Activated naive CD8-positive, alpha-beta T cell treated with anti-CD3 and anti-CD28 coated beads for 36 hours (primary cell): Measurements from ENCODE around the gene ZNF575. TPM values are rescaled to one million over a fixed set of nuclear protein-coding genes. Genes with fewer than 3 reads are reported as not detected.

Experiments used
- DNase-seq: peaks from one replicate; pipeline ENCODE4 v3.0.0; 2021
- H3K27ac Mint-ChIP-seq: one replicate; pipeline ENCODE4 v1.8.0; 2022; ENCODE audit warnings: mild to moderate bottlenecking, moderate library complexity, mixed read lengths
- H3K27me3 Mint-ChIP-seq: one replicate; pipeline ENCODE4 v1.8.0; 2022; ENCODE audit warnings: mild to moderate bottlenecking, mixed read lengths
- H3K36me3 Mint-ChIP-seq: one replicate; pipeline ENCODE4 v1.8.0; 2021; ENCODE audit warnings: mild to moderate bottlenecking, mixed read lengths
- H3K4me1 Mint-ChIP-seq: one replicate; pipeline ENCODE4 v1.8.0; 2021; ENCODE audit warnings: mixed read lengths
- H3K4me3 Mint-ChIP-seq: one replicate; pipeline ENCODE4 v1.8.0; 2022; ENCODE audit warnings: mild to moderate bottlenecking, moderate library complexity, mixed read lengths
- H3K9me3 Mint-ChIP-seq: one replicate; pipeline ENCODE4 v1.8.0; 2022; ENCODE audit warnings: mixed read lengths
- total RNA-seq, 2 experiments: library from RNA; stranded (reverse); gene quantifications; one replicate each; pipeline ENCODE4 v1.2.3, GENCODE V29; 2021

ZNF575 gene
- total RNA-seq, 2 experiments from 2014 or later = 2.0 to 2.2 TPM

GRCh38 chr19:43563816-43564457 is 30.9 kb downstream of the ZNF575 start:
- Mint-ChIP-seq H3K27ac (peak overlapping the region; percentile 84), H3K9me3 (peaks cover 3% of the 10 kb centered on the region), H3K4me3 (no peak overlapping the region), H3K27me3 (no peaks in the 10 kb centered on the region), H3K36me3 (peaks cover 37% of the 10 kb centered on the region), H3K4me1 (peaks cover 46% of the 10 kb centered on the region)
- no peak for DNase-seq

DNA sequence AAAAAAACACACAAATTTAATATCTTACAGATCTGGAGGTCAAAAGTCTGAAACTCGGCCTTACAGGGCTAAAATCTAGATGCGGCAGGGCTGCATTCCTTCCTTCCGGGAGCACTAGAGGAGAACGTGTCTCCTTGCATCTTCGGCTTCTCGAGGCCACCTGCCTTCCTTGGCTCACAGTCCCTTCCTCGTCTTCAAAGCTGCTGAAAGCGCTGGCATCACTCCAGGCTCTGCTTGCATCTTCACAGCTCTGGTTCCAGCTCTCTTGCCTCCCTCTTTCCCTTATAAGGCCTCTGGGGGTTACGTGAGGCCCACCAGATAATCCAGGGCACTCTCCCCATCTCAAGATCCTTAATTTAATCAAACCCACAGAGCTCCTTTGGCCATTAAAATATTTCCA is 31.8 kb downstream of the ZNF575 start:
- no peak for DNase-seq
- H3K27ac Mint-ChIP-seq = peak overlapping the region; percentile 62
- H3K4me1 Mint-ChIP-seq = peaks cover 49% of the 10 kb centered on the region
- H3K4me3 Mint-ChIP-seq = no peak overlapping the region
- H3K9me3 Mint-ChIP-seq = peaks cover 3% of the 10 kb centered on the region
- H3K27me3 Mint-ChIP-seq = no peaks in the 10 kb centered on the region
- peaks cover 37% of the 10 kb centered on the region for H3K36me3 Mint-ChIP-seq

- DNase-seq = no peak
- no peaks in the 10 kb centered on the region for H3K27me3 Mint-ChIP-seq
- no peaks in the 10 kb centered on the region for H3K9me3 Mint-ChIP-seq
- H3K27ac Mint-ChIP-seq = peak overlapping the region; percentile 34
- no peak overlapping the region for H3K4me3 Mint-ChIP-seq
- no peaks in the 10 kb centered on the region for H3K36me3 Mint-ChIP-seq
- H3K4me1 Mint-ChIP-seq = peaks cover 23% of the 10 kb centered on the region
These were observed 36.7 kb downstream of the ZNF575 start for GRCh38 chr19:43569657-43570056.

GRCh38 chr19:43570174-43570791 is 37.3 kb downstream of the ZNF575 start:
- no peak for DNase-seq
- Mint-ChIP-seq H3K4me1 (peaks cover 21% of the 10 kb centered on the region), H3K27me3 (no peaks in the 10 kb centered on the region), H3K4me3 (no peak overlapping the region), H3K36me3 (peaks cover 2% of the 10 kb centered on the region), H3K27ac (peak overlapping the region; percentile 34), H3K9me3 (no peaks in the 10 kb centered on the region)

GRCh38 chr19:43572171-43572588 is 39.2 kb downstream of the ZNF575 start:
- no peaks in the 10 kb centered on the region for H3K9me3 Mint-ChIP-seq
- H3K4me3 Mint-ChIP-seq = no peak overlapping the region
- no peak overlapping the region for H3K27ac Mint-ChIP-seq
- DNase-seq = no peak
- no peaks in the 10 kb centered on the region for H3K27me3 Mint-ChIP-seq
- H3K36me3 Mint-ChIP-seq = peaks cover 2% of the 10 kb centered on the region
- H3K4me1 Mint-ChIP-seq = peaks cover 30% of the 10 kb centered on the region

GRCh38 chr19:43574424-43575155 is 41.6 kb downstream of the ZNF575 start:
- Mint-ChIP-seq H3K27ac (peak overlapping the region; percentile 90), H3K4me1 (peaks cover 37% of the 10 kb centered on the region), H3K27me3 (no peaks in the 10 kb centered on the region), H3K4me3 (peak overlapping the region; percentile 95), H3K36me3 (peaks cover 8% of the 10 kb centered on the region), H3K9me3 (no peaks in the 10 kb centered on the region)
- no peak for DNase-seq

GRCh38 chr19:43575156-43575950 is 42.4 kb downstream of the ZNF575 start, which contains the start of the genes PINLYP and XRCC1:
PINLYP (plus strand) TSS chr19:43575801; CDS start chr19:43577192, 1,391 bp downstream.
XRCC1 (minus strand) TSS chr19:43575527; CDS start chr19:43575458, 69 bp downstream.
- Mint-ChIP-seq H3K4me3 (peak within 1 kb of the TSS; percentile 95), H3K4me1 (peaks cover 36% of the 10 kb centered on the region), H3K36me3 (peaks cover 8% of the 10 kb centered on the region), H3K9me3 (no peaks in the 10 kb centered on the region), H3K27ac (peak within 1 kb of the TSS; percentile 90), H3K27me3 (no peaks in the 10 kb centered on the region)
- peak; percentile 97 for DNase-seq

DNA sequence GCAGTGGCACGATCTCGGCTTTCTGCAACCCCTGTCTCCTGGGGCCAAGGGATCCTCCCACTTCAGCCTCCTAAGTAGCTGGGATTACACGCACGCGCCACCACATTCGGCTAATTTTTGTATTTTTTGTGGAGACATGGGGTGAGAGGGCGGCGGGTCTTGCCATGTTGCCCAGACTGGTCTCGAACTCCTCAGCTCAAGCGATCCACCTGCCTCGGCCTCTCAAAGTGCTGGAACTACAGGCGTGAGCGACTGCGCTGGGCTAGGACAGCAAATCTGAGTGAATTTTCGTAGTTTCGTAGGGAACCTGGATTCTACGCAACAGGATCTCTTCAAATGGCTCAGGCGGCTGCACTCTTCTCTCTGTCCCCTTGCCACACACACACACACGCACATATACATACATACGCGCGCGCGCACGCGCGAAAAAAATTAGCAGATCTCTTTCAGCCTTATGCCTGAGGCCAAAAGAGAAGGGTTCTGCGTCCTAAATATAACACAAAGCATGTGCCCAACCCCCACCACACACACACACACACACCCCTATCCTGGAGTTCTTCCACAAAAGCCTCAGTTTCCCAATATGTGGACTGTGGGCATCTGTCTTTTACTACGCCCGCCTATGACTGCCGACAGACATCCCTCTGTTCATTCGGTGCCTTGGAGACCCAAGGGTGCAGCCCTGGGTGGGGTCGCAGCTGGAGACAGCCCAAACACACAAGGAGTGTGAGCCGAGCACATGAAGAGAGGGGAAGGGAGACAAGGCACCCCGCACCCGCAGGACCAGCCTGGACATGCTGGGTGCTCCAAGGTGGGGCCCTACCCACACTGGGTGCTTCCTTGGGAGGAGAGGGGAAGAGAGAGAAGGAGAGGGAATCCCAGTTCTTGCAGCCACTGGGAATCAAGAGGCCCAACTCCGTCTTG is 43.2 kb downstream of the ZNF575 start:
- no peaks in the 10 kb centered on the region for H3K27me3 Mint-ChIP-seq
- no peak for DNase-seq
- H3K9me3 Mint-ChIP-seq = no peaks in the 10 kb centered on the region
- H3K27ac Mint-ChIP-seq = peak overlapping the region; percentile 69
- H3K4me3 Mint-ChIP-seq = peak overlapping the region; percentile 63
- H3K4me1 Mint-ChIP-seq = peaks cover 37% of the 10 kb centered on the region
- H3K36me3 Mint-ChIP-seq = peaks cover 8% of the 10 kb centered on the region

DNA sequence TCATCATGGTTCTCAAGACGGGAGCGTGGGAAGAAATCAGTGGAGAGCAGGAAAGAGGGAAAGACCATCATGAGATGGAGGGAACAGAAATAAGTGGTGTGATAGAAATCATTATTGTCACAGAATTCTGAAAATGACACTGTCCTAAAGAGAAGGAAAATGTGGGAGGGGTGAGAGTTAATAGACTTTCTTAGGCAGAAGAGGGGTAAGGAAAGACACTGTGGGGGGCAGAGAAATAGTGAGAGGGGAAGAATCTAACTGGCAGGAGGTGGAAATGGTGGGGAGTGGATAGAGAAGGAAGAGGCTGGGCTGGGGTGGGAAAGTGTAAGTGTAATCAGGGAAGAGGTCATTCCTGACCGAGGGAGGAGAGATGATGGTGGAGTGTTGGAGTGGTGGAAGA is 45.8 kb downstream of the ZNF575 start:
- peaks cover 8% of the 10 kb centered on the region for H3K36me3 Mint-ChIP-seq
- H3K4me1 Mint-ChIP-seq = peaks cover 36% of the 10 kb centered on the region
- H3K27ac Mint-ChIP-seq = no peak overlapping the region
- H3K4me3 Mint-ChIP-seq = peak overlapping the region; percentile 85
- no peaks in the 10 kb centered on the region for H3K27me3 Mint-ChIP-seq
- no peaks in the 10 kb centered on the region for H3K9me3 Mint-ChIP-seq
- DNase-seq = no peak

DNA sequence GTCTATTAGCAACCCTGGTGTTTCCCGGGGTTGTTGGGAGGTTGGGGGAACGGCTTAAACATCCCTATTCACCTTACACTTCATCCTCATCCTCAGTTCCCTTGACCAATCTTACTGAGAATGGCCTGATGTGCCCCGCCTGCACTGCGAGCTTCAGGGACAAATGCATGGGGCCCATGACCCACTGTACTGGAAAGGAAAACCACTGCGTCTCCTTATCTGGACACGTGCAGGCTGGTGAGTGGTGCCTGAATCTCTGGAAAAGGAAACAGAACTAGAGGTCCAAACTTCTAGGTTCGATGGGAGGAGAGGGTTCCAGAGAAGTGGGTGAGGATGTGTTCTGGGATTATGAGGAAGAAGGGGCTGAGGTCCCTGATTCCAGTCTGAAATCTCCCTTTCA is 48.5 kb downstream of the ZNF575 start:
- peak overlapping the region; percentile 49 for H3K4me3 Mint-ChIP-seq
- H3K27me3 Mint-ChIP-seq = no peaks in the 10 kb centered on the region
- H3K9me3 Mint-ChIP-seq = no peaks in the 10 kb centered on the region
- H3K36me3 Mint-ChIP-seq = peaks cover 24% of the 10 kb centered on the region
- peak overlapping the region; percentile 86 for H3K27ac Mint-ChIP-seq
- no peak for DNase-seq
- H3K4me1 Mint-ChIP-seq = peaks cover 28% of the 10 kb centered on the region

GRCh38 chr19:43582495-43582894 is 49.5 kb downstream of the ZNF575 start:
- H3K4me3 Mint-ChIP-seq = no peak overlapping the region
- no peak for DNase-seq
- no peak overlapping the region for H3K27ac Mint-ChIP-seq
- H3K4me1 Mint-ChIP-seq = peaks cover 24% of the 10 kb centered on the region
- H3K9me3 Mint-ChIP-seq = no peaks in the 10 kb centered on the region
- H3K27me3 Mint-ChIP-seq = no peaks in the 10 kb centered on the region
- H3K36me3 Mint-ChIP-seq = peaks cover 24% of the 10 kb centered on the region

DNA sequence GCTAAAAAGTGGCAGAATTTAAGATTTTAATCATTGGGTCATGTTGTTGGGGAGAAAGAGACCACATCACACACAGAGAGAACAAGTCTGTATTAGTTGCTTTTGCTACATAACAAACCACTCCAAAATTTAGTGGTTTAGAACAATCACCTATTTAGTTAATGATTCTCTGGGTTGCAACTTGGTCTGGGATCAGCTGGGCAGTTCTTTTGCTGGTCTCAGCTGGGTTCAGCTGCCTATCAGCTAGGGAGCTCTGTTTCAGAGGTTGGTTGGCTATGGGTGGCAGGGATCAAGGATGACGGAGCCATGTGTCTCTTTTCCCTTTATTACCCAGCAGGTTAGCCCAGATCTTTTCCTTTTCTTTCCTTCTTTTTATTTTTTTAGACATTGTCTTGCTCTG is 51.5 kb downstream of the ZNF575 start:
- no peak overlapping the region for H3K4me3 Mint-ChIP-seq
- H3K27ac Mint-ChIP-seq = peak overlapping the region; percentile 69
- peaks cover 22% of the 10 kb centered on the region for H3K36me3 Mint-ChIP-seq
- H3K4me1 Mint-ChIP-seq = peaks cover 18% of the 10 kb centered on the region
- no peak for DNase-seq
- H3K27me3 Mint-ChIP-seq = no peaks in the 10 kb centered on the region
- no peaks in the 10 kb centered on the region for H3K9me3 Mint-ChIP-seq
